Measurements from ENCODE around the gene PRR5L. TPM values are rescaled to one million over a fixed set of nuclear protein-coding genes. Genes with fewer than 3 reads are reported as not detected.

PRR5L gene
- total and polyA plus RNA-seq, 12 donors: 1.7 to 10.2 (median 7.3) TPM

GRCh38 chr11:36399745-36400144 lies 103.7 kb downstream of the PRR5L start:
- Histone ChIP-seq H3K27me3 (no peaks in the 10 kb centered on the region), H3K9me3 (replicated peaks in 1 of 3) (no peaks in the 10 kb centered on the region), H3K27ac (no peak overlapping the region), H3K4me1 (replicated peaks in 1 of 2) (no peaks in the 10 kb centered on the region), H3K4me3 (no peak overlapping the region), H3K36me3 (replicated peaks in 1 of 2) (no peaks in the 10 kb centered on the region)
- TF ChIP-seq, protein P1, sequence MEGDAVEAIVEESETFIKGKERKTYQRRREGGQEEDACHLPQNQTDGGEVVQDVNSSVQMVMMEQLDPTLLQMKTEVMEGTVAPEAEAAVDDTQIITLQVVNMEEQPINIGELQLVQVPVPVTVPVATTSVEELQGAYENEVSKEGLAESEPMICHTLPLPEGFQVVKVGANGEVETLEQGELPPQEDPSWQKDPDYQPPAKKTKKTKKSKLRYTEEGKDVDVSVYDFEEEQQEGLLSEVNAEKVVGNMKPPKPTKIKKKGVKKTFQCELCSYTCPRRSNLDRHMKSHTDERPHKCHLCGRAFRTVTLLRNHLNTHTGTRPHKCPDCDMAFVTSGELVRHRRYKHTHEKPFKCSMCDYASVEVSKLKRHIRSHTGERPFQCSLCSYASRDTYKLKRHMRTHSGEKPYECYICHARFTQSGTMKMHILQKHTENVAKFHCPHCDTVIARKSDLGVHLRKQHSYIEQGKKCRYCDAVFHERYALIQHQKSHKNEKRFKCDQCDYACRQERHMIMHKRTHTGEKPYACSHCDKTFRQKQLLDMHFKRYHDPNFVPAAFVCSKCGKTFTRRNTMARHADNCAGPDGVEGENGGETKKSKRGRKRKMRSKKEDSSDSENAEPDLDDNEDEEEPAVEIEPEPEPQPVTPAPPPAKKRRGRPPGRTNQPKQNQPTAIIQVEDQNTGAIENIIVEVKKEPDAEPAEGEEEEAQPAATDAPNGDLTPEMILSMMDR (IDR thresholded peaks at IDR 0.05): no peak
- TF ChIP-seq POLR2A (IDR thresholded peaks at IDR 0.05): no peak
- DNase-seq: no peak
- whole genome bisulfite sequencing, 4 donors: 91 to 98% (median 93%) methylated on average over 5 of the region's 5 CpGs
- intact Hi-C loops (cut with DNase I): no loop called here

GRCh38 chr11:36400766-36401455 lies 104.8 kb downstream of the PRR5L start:
- H3K27ac ChIP-seq: no peak overlapping the region
- no peak overlapping the region for H3K4me3 ChIP-seq
- no peaks in the 10 kb centered on the region for H3K4me1 ChIP-seq (replicated peaks in 1 of 2)
- H3K9me3 ChIP-seq (replicated peaks in 1 of 3): no peaks in the 10 kb centered on the region
- intact Hi-C loops (cut with DNase I): no loop called here
- H3K36me3 ChIP-seq (replicated peaks in 1 of 2): no peaks in the 10 kb centered on the region
- no peak for DNase-seq
- 76 to 91% (median 79%) methylated on average over 17 to 21 of the region's 21 CpGs for WGBS, 4 donors
- no peaks in the 10 kb centered on the region for H3K27me3 ChIP-seq
- TF ChIP-seq, protein P1 (IDR thresholded peaks at IDR 0.05): no peak
- no peak for TF ChIP-seq POLR2A (IDR thresholded peaks at IDR 0.05)

DNA sequence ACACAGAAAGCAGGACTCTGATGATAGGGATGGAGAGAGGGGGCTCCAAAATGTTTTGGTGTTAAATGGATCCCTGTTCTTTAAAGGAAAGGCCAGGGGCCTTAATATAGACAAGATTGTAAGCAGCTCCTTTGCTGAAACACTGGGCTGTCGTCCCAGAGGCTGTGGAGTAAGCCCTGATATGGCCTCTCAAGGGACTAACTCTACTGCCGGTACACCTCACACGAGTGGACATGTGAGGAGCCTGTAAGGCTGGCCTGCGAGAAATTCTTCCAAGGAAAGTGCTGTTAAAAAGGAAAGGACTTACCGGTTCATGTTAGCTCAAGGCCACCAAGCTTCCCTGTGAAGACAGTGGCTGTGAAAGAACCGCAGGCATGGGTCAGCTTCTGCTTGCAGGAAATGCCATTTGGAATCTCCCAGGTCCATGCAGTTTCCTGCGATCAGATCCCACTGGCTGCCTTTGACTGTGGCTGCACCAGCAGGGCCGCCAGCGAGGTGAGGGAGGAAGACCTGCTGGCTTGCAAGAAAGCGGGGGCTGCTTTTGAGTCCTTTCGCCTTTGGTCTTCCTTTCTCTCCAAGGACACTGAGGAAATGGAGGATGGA lies 106.6 kb downstream of the PRR5L start:
- H3K9me3 ChIP-seq (replicated peaks in 1 of 3): no peaks in the 10 kb centered on the region
- no peak for DNase-seq
- H3K36me3 ChIP-seq (replicated peaks in 1 of 2): no peaks in the 10 kb centered on the region
- intact Hi-C loops (cut with DNase I): no loop called here
- TF ChIP-seq, protein P1 (IDR thresholded peaks at IDR 0.05): no peak
- no peak for TF ChIP-seq POLR2A (IDR thresholded peaks at IDR 0.05)
- H3K27me3 ChIP-seq: no peaks in the 10 kb centered on the region
- H3K4me1 ChIP-seq (replicated peaks in 1 of 2): no peaks in the 10 kb centered on the region
- WGBS, 4 donors: 76 to 86% (median 81%) methylated on average over 10 to 11 of the region's 11 CpGs
- H3K27ac ChIP-seq: no peak overlapping the region
- no peak overlapping the region for H3K4me3 ChIP-seq

- no peaks in the 10 kb centered on the region for H3K27me3 ChIP-seq
- H3K36me3 ChIP-seq (replicated peaks in 1 of 2): no peaks in the 10 kb centered on the region
- intact Hi-C loops (cut with DNase I): no loop called here
- TF ChIP-seq, protein P1 (IDR thresholded peaks at IDR 0.05): no peak
- no peak for TF ChIP-seq POLR2A (IDR thresholded peaks at IDR 0.05)
- no peaks in the 10 kb centered on the region for H3K4me1 ChIP-seq (replicated peaks in 1 of 2)
- H3K9me3 ChIP-seq (replicated peaks in 1 of 3): no peaks in the 10 kb centered on the region
- 94 to 100% (median 96%) methylated on average over 1 of the region's 1 CpG for WGBS, 4 donors
- no peak overlapping the region for H3K27ac ChIP-seq
- DNase-seq: no peak
- no peak overlapping the region for H3K4me3 ChIP-seq
Observed at GRCh38 chr11:36403661-36404060, 107.6 kb downstream of the PRR5L start.
